Glomerular visceral epithelial cell (primary cell): ENCODE data around the gene STK17B.
"Not testable (repeated sequence)": the region's sequence is repeated elsewhere in the genome, so short reads cannot be mapped to it uniquely, and the experiment has no call there.

ENCODE experiments used
- DNase-seq: peaks from one replicate; pipeline ENCODE4 v3.0.0-alpha.2; 2016; ENCODE audit errors: extremely low spot score

STK17B gene

GRCh38 chr2:196171248-196171871 is at the start of gene STK17B:
Gene STK17B (minus strand): TSS chr2:196171578. CDS start chr2:196163383, 8,195 bp downstream.
- DNase-seq: peak; percentile 96

GRCh38 chr2:196220671-196221070 is 49.3 kb upstream of the STK17B start:
- DNase-seq: no peak

- no peak for DNase-seq
These were observed 48.3 kb upstream of the STK17B start for GRCh38 chr2:196219671-196220070.

DNA sequence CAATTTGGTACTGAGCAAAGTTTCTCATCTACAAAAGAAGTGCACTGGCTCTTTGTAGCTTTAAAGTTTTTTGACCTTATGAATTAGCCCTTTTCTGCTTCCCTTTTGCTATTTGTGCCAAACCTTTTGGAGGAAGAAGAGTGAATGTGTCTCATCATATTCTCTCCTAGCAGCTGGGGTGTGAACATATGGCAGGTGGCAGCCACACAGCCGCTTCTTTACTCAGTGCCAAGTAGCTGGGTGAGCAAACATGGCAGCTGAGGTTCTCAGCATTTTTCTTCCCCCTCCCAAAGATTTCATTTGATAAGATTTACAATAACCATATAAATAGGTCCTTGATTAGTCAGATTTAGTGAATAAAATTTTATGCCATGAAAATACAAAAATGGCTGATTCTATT is 46.7 kb upstream of the STK17B start:
- DNase-seq: no peak

GRCh38 chr2:196217116-196217515 is 45.7 kb upstream of the STK17B start:
- DNase-seq: no peak

DNA sequence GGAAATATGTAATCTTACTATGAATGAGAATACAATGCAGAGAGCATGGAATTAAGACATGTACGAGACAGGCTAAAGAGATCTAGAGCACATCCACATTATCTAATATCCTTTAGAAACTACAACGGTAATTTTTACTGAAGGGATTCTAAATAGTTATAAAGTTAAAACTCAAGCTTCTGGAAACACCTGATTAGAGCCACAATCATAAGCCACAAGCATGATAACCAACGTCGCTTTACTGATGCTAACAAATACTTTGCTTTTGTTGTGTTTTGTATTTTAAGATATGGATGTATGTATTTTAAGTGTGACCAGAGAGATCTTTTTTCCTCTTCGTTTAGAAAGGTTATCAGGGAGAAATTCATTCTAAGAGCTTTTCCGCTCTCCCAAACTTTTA is 44.0 kb upstream of the STK17B start:
- DNase-seq: no peak

GRCh38 chr2:196214156-196214555 is 42.8 kb upstream of the STK17B start:
- DNase-seq: no peak

GRCh38 chr2:196213252-196213980 is 42.0 kb upstream of the STK17B start:
- no peak for DNase-seq

- no peak for DNase-seq
These were observed 37.5 kb upstream of the STK17B start for GRCh38 chr2:196208915-196209314.

GRCh38 chr2:196206804-196207203 is 35.4 kb upstream of the STK17B start:
- no peak for DNase-seq

DNA sequence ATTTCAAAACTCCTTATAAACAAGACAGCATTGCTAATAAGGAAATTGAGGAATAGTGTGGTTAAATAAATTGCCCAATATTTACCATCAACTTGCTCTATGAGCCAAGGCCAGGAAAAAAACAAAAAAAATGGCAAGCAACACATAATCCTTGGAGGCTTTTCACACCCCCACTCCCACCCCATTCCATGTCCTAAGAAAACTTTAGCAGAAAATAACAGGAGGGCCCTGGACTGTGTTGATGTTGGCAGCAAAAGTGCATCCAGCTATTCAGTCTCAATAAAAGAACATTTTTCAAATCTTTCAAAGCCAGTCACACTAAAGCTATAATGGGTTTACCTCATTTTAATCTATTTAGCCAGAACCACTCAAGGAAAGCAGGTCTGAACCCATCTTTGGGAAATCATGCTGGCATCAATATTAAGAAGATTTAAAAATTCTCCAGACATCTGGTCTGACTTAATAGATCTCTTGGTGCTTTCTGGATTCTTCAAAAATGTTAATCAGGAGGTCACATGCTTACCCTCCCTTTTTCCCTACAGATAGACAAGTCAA is 34.6 kb upstream of the STK17B start:
- no peak for DNase-seq

DNA sequence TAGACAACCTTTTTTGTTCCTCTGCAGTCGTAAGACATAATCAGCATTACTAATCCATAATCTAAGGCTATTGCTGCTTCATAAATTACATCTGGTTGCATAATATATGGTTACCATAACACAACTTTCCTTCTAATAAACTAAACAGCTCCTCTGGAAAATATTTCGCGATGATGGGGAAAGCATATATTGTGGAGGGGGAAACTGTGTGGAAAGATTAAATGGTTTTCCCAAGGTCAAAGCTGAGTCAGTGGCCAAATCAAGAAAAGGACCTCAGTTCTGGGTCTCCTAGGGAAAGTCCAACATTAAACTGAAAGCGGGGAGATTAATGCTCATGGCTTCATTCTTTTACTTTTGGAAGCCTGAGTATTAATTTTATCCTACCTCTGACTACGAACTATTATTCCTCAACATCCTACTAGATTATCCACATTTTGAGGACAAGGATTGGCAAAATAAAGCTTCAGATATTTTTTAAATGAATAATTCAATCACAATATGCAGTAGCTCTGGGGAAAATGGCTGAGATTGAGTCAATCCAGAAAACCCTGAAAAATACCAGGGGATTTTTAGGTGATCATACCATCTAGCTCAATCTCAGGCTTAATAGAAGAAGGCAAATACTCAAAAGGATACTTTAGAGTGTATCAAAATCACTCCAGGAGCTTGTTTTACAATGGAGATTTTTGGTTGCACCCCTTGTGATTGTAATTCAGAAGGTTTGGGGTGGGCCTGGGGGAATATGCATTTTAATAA is 33.8 kb upstream of the STK17B start:
- no peak for DNase-seq

- DNase-seq: no peak
These were observed 30.0 kb upstream of the STK17B start for GRCh38 chr2:196201229-196202009.

DNA sequence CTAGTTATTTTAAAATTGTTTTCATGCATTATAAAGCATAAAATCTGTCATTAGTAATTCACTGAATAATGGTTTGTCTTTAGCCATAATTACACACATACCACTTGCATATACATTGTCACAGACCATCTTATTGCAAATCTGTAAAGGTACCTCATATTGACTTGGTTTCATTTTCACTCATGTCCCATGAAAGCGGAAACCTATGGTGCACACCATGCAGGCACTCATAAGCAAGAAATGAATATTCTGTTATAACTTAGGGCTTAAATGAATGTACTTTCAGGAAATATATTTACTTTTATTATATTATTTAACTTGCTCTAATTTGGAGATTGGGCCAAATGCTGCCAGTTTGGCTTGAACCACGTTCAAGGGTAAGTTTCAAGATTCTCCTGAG is 29.2 kb upstream of the STK17B start:
- no peak for DNase-seq

DNA sequence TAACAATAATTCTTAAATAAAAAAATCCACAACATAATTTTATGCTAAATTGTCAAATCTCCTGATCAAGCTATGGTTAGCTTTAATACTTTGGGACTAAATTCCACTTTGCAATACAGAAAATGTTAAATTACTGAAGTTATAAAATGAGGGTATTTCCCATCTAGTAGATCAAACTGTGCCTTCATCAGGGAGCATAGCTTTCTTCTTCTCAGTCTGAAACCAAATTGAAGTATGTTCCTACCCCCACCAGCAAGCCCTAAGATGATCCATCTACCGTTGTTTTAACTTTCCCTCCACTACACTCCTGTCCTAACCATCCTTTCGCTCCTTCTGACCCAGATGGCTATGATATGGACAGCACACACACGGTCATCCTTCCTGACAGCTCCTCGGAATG is 24.4 kb upstream of the STK17B start:
- DNase-seq: no peak

DNA sequence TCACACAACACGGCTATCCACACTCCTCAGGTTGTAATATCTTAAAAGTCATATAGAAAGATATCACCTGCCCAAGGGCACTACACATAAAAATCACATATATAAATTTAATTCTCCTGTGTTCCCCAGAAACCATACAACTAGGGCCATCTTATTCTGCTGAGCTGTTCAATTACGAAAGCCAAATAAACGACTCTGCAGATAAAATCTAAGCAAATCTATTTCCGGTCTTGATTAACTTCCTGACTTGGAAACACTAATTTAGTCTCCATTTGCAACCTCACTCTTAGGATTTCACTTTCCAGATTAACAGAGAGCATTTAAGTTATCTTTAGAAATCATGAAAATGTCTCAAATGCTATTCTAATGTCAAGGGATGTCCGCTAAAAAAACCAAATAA is 23.9 kb upstream of the STK17B start:
- no peak for DNase-seq

- DNase-seq: no peak
These were observed 20.2 kb upstream of the STK17B start for GRCh38 chr2:196191541-196191940.

GRCh38 chr2:196187898-196188458 is 16.6 kb upstream of the STK17B start:
- DNase-seq: no peak

DNA sequence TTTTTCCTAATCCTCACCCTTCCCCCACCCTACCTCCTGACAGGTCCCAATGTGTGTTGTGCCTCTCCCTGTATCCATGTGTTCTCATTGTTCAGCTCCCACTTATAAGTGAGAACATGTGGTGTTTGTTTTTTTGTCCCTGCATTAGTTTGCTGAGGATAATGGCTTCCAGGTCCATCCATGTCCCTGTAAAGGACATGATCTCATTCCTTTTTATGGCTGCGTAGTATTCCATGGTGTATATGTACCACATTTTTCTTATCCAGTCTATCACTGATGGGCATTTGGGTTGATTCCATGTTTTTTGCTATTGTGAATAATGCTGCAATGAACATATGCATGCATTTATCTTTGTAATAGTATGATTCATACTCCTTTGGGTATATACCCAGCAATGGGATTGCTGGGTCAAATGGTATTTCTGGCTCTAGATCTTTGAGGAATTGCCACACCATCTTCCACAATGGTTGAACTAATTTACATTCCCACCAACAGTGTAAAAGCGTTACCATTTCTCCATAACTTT is 15.9 kb upstream of the STK17B start:
- not testable (repeated sequence) for DNase-seq

- no peak for DNase-seq
These were observed 15.0 kb upstream of the STK17B start for GRCh38 chr2:196186266-196186980.

DNA sequence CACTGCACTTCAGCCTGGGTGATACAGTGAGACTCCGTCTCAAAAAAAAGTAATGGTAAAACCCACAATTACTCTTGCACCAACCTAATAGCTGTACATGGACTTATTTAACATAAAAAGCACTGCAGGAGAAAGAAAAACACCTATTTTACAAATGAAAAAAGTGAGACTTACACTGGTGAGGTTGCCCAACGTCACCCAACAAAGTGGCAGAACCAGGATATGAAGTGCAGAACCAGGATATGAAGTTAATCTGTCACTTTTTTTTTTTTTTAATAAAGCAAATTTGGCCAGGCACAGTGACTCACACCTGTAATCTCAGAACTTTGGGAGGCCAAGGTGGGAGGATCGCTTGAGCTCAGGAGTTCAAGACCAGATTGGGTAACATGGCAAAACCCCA is 13.5 kb upstream of the STK17B start:
- DNase-seq: no peak
